ENCODE results near the gene AHCYL2. TPM values are rescaled to one million over a fixed set of nuclear protein-coding genes. Genes with fewer than 3 reads are reported as not detected.
"Not testable (repeated sequence)": the region's sequence is repeated elsewhere in the genome, so short reads cannot be mapped to it uniquely, and the experiment has no call there.

Gene AHCYL2
- total RNA-seq, 1 donor from 2014 or later: 14.0 TPM

GRCh38 chr7:129208667-129209066 lies 16.2 kb upstream of the AHCYL2 start:
- intact Hi-C loops (cut with micrococcal nuclease): no loop called here

GRCh38 chr7:129209067-129209926 lies 15.5 kb upstream of the AHCYL2 start:
- intact Hi-C loops (cut with micrococcal nuclease): no loop called here

GRCh38 chr7:129210256-129210988 lies 14.4 kb upstream of the AHCYL2 start:
- intact Hi-C loops (cut with micrococcal nuclease): loop anchor here (2.0 kb wide), 1 partner anchor 46 kb away; no protein-coding TSS in a partner anchor

GRCh38 chr7:129210989-129211312 lies 13.9 kb upstream of the AHCYL2 start:
- intact Hi-C loops (cut with micrococcal nuclease): loop anchor here (2.0 kb wide), 1 partner anchor 46 kb away; no protein-coding TSS in a partner anchor

GRCh38 chr7:129212126-129212525 lies 12.7 kb upstream of the AHCYL2 start:
- intact Hi-C loops (cut with micrococcal nuclease): no loop called here

GRCh38 chr7:129212596-129212995 lies 12.2 kb upstream of the AHCYL2 start:
- intact Hi-C loops (cut with micrococcal nuclease): no loop called here

GRCh38 chr7:129213828-129214227 lies 11.0 kb upstream of the AHCYL2 start:
- intact Hi-C loops (cut with micrococcal nuclease): no loop called here

GRCh38 chr7:129215691-129216090 lies 9.1 kb upstream of the AHCYL2 start:
- intact Hi-C loops (cut with micrococcal nuclease): not testable (repeated sequence)

GRCh38 chr7:129216101-129216715 lies 8.6 kb upstream of the AHCYL2 start:
- intact Hi-C loops (cut with micrococcal nuclease): not testable (repeated sequence)

GRCh38 chr7:129216821-129217416 lies 7.9 kb upstream of the AHCYL2 start:
- intact Hi-C loops (cut with micrococcal nuclease): not testable (repeated sequence)

GRCh38 chr7:129218514-129219062 lies 6.2 kb upstream of the AHCYL2 start:
- intact Hi-C loops (cut with micrococcal nuclease): loop anchor here (1.0 kb wide), 2 partner anchors 53 to 80 kb away; no protein-coding TSS in a partner anchor

GRCh38 chr7:129219166-129219565 lies 5.7 kb upstream of the AHCYL2 start:
- intact Hi-C loops (cut with micrococcal nuclease): not testable (repeated sequence)

GRCh38 chr7:129222064-129222463 lies 2.8 kb upstream of the AHCYL2 start:
- intact Hi-C loops (cut with micrococcal nuclease): loop anchor here (5.0 to 10.0 kb wide), 3 partner anchors 143 to 1220 kb away; partner anchors contain the start of gene CEP41

GRCh38 chr7:129225206-129225930 lies 538 bp downstream of the AHCYL2 start:
- intact Hi-C loops (cut with micrococcal nuclease): loop anchor here (1.0 to 10.0 kb wide), 5 partner anchors 139 to 769 kb away; partner anchors contain the start of genes ATP6V1F and UBE2H

- intact Hi-C loops (cut with micrococcal nuclease): loop anchor here (1.0 to 10.0 kb wide), 5 partner anchors 139 to 769 kb away; partner anchors contain the start of genes ATP6V1F and UBE2H
Observed at GRCh38 chr7:129225931-129226572, 1.2 kb downstream of the AHCYL2 start.

- intact Hi-C loops (cut with micrococcal nuclease): loop anchor here (10.0 kb wide), 1 partner anchor 137 kb away; no protein-coding TSS in a partner anchor
Observed at GRCh38 chr7:129227646-129228578, 3.1 kb downstream of the AHCYL2 start.

GRCh38 chr7:129228633-129229032 lies 3.8 kb downstream of the AHCYL2 start:
- intact Hi-C loops (cut with micrococcal nuclease): loop anchor here (10.0 kb wide), 1 partner anchor 136 kb away; no protein-coding TSS in a partner anchor

GRCh38 chr7:129231666-129232065 lies 6.8 kb downstream of the AHCYL2 start:
- intact Hi-C loops (cut with micrococcal nuclease): no loop called here

All from T-helper 2 cell treated with Interferon-gamma antibody and Interleukin-4, amounts not matched to agents 100 ng/mL and 5 ng/mL, for 36 hours (primary cell).